DND-41 (cell line): ENCODE data around the gene PLGRKT.

Experiments
- CTCF ChIP-seq: IDR thresholded peaks from 2 replicates; pipeline ENCODE4 v1.5.1; 2012; ENCODE audit warnings: borderline replicate concordance, low read length, moderate library complexity, mild to moderate bottlenecking; ENCODE audit not compliant: poor library complexity, severe bottlenecking; ENCODE audit errors: extremely low read depth
- EZH2 ChIP-seq: IDR thresholded peaks from 3 replicates; pipeline ENCODE4 v1.6.1; 2012; ENCODE audit warnings: borderline replicate concordance, low read depth, mild to moderate bottlenecking, moderate library complexity, low read length, inconsistent platforms; ENCODE audit not compliant: severe bottlenecking

DNA sequence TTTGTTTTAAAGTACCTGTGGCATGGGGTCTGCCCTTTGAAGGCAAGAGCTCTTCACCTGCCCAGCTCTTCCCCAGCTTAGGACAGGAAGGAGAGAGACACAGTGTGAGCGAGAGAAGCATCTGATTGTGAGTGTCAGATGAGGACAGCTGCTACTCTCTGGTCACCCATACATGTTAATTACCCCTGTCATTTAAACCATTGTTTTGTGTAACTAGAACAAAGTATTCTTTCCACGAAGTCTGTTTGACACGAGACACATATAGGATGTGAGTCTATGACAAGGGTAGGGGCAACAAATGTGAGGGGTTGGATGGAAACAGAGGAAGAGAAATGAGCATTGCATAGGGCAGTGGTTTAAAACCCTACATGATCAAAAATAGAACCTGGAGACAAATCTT, 9.6 kb upstream of the PLGRKT start:
- TF ChIP-seq CTCF (no peak), EZH2 (no peak)
